Lung (tissue), 12 donors: ENCODE results near the gene WEE1. TPM values are rescaled to one million over a fixed set of nuclear protein-coding genes. Genes with fewer than 3 reads are reported as not detected.
A peak's percentile ranks its signal among the peaks of the same experiment; 100 is the strongest.
"Not testable (repeated sequence)": the region's sequence is repeated elsewhere in the genome, so short reads cannot be mapped to it uniquely, and the experiment has no call there.

Experiments
- ATAC-seq: fragments of 200-7000 bp; cut with Tn5 transposase; one replicate; pipeline ENCODE4 v1.9.1; 2020; ENCODE audit warnings: moderate number of reproducible peaks; ENCODE audit not compliant: insufficient read depth, low FRiP score
- DNase-seq, 3 donors: peaks; one replicate each; pipeline ENCODE4 v3.0.0-alpha.2; 2013 to 2017
- H3K27ac ChIP-seq, 2 donors: one replicate each; pipeline ENCODE4 v1.5.1; 2013; ENCODE audit warnings: mild to moderate bottlenecking in 2 of 2, moderate library complexity in 2 of 2, control low read depth in 1 of 2, inconsistent platforms in 1 of 2, low read depth in 1 of 2, low read length in 1 of 2
- H3K27me3 ChIP-seq, 3 donors: one replicate each; pipeline ENCODE4 v1.5.1; 2013; ENCODE audit warnings: low read length in 2 of 3; ENCODE audit not compliant: control insufficient read depth in 3 of 3, insufficient read depth in 3 of 3
- H3K36me3 ChIP-seq, 4 donors: one replicate each; pipeline ENCODE4 v1.5.1; 2013; ENCODE audit warnings: low read length in 4 of 4, mild to moderate bottlenecking in 1 of 4, moderate library complexity in 1 of 4; ENCODE audit not compliant: control insufficient read depth in 4 of 4, insufficient read depth in 4 of 4
- H3K4me1 ChIP-seq, 5 donors: one replicate each; pipeline ENCODE4 v1.5.1; 2013; ENCODE audit warnings: low read length in 5 of 5, mild to moderate bottlenecking in 2 of 5, moderate library complexity in 1 of 5; ENCODE audit not compliant: control insufficient read depth in 5 of 5, insufficient read depth in 5 of 5
- H3K4me3 ChIP-seq: one replicate; pipeline ENCODE4 v1.5.1; 2013; ENCODE audit warnings: mild to moderate bottlenecking, control low read depth, moderate library complexity
- H3K9ac ChIP-seq, 2 donors: one replicate each; pipeline ENCODE4 v1.5.1; 2013; ENCODE audit warnings: low read length in 2 of 2, control low read depth in 1 of 2; ENCODE audit not compliant: insufficient read depth in 1 of 2
- H3K9me3 ChIP-seq, 4 donors: one replicate each; pipeline ENCODE4 v1.5.1; 2013; ENCODE audit warnings: low read length in 3 of 4, mild to moderate bottlenecking in 1 of 4, moderate library complexity in 1 of 4; ENCODE audit not compliant: control insufficient read depth in 4 of 4, insufficient read depth in 3 of 4
- WGBS, 2 donors: extraction: QIAGEN DNeasy Blood & Tissue Kit; methylation state at CpG; one replicate each; pipeline ENCODE4 v1.1.7; 2013; 5-methylcytosine and 5-hydroxymethylcytosine counted together
- polyA plus RNA-seq, 2 donors: library from polyadenylated mRNA; stranded (reverse); fragments of 200-250 nt; gene quantifications; one replicate each; pipeline ENCODE4 v1.2.1, GENCODE V29; 2013
- total RNA-seq, 2 donors: library from RNA; depleted of rRNA in 1 of 2; stranded (reverse); fragments of >200 nt in 1 of 2; gene quantifications; one replicate each; pipeline ENCODE4 v1.2.1, GENCODE V29; 2014 to 2021
- TF ChIP-seq, protein P1 (sequence below): IDR thresholded peaks from 2 replicates; pipeline ENCODE4 v1.5.1; 2012; ENCODE audit warnings: mild to moderate bottlenecking; ENCODE audit errors: control extremely low read depth, extremely low read depth
- donor health status: control.
- donor health status: control.
- donor health status: Bipolar disorder and iron deficiency.
- donor health status: healthy.
- donor health status: DM: yes; HTN: yes; CAD: no.

The WEE1 gene
- total and polyA plus RNA-seq, 4 donors = 5.0 to 48.9 (median 9.7) TPM

DNA sequence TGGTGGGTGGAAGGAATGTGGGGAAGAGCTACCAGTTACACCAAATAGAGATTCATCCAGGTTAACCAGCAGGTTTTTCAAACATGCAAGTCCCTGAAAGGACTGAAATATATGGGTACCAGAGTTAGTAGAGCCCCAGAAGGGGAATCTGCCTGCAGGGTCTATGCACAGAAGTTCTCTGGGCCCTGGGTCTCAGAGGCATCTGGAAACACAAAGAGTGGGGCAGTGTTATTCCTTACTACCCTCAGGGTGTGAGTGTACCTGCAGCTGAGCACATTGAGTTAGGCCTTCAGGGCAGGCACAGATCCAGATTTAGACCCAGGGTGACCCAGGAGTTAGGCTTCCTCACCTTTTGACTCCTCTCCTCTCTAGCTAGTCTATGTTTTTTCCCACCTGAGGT, 46.5 kb downstream of the WEE1 start:
- ATAC-seq (no peak), DNase-seq (no peak)
- Histone ChIP-seq H3K9me3 (no peaks in the 10 kb centered on the region), H3K4me1 (peaks cover 0 to 2% (median 0%) of the 10 kb centered on the region in 5 donors), H3K36me3 (no peaks in the 10 kb centered on the region), H3K27ac (no peak overlapping the region), H3K9ac (no peak overlapping the region), H3K4me3 (no peak overlapping the region), H3K27me3 (no peaks in the 10 kb centered on the region)
- TF ChIP-seq, protein P1, sequence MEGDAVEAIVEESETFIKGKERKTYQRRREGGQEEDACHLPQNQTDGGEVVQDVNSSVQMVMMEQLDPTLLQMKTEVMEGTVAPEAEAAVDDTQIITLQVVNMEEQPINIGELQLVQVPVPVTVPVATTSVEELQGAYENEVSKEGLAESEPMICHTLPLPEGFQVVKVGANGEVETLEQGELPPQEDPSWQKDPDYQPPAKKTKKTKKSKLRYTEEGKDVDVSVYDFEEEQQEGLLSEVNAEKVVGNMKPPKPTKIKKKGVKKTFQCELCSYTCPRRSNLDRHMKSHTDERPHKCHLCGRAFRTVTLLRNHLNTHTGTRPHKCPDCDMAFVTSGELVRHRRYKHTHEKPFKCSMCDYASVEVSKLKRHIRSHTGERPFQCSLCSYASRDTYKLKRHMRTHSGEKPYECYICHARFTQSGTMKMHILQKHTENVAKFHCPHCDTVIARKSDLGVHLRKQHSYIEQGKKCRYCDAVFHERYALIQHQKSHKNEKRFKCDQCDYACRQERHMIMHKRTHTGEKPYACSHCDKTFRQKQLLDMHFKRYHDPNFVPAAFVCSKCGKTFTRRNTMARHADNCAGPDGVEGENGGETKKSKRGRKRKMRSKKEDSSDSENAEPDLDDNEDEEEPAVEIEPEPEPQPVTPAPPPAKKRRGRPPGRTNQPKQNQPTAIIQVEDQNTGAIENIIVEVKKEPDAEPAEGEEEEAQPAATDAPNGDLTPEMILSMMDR = no peak

DNA sequence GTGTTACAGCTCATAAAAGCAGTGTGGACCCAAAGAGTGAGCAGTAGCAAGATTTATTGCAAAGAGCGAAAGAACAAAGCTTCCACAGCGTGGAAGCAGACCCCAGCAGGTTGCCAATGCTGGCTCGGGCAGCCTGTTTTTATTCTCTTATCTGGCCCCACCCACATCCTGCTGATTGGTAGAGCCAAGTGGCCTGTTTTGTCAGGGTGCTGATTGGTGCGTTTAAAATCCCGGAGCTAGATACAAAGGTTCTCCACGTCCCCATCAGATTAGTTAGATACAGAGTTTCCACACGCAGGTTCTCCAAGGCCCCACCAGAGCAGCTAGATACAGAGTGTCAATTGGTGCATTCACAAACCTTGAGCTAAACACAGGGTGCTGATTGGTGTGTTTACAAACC, 48.9 kb downstream of the WEE1 start:
- 84 to 86% methylated on average over 7 of the region's 7 CpGs for WGBS, 2 donors
- not testable (repeated sequence) for H3K9ac ChIP-seq, ATAC-seq, H3K36me3 ChIP-seq, H3K4me1 ChIP-seq, DNase-seq, H3K4me3 ChIP-seq, H3K9me3 ChIP-seq, H3K27me3 ChIP-seq, H3K27ac ChIP-seq

DNA sequence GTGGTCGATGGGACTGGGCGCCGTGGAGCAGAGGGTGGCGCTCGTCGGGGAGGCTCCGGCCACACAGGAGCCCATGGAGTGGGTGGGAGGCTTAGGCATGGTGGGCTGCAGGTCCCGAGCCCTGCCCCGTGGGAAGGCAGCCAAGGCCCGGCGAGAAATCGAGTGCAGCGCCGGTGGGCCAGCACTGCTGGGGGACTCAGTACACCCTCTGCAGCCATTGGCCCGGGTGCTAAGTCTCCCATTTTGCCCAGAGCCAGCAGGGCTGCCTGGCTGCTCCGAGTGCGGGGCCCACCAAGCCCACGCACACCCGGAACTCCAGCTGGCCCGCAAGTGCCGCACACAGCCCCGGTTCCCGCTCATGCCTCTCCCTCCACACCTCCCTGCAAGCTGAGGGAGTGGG, 49.6 kb downstream of the WEE1 start:
- DNase-seq, H3K9me3 ChIP-seq, ATAC-seq, H3K27ac ChIP-seq, H3K4me1 ChIP-seq, H3K27me3 ChIP-seq, H3K4me3 ChIP-seq, H3K36me3 ChIP-seq, H3K9ac ChIP-seq: not testable (repeated sequence)
- WGBS, 2 donors = 95 to 96% methylated on average over 19 to 23 of the region's 23 CpGs

DNA sequence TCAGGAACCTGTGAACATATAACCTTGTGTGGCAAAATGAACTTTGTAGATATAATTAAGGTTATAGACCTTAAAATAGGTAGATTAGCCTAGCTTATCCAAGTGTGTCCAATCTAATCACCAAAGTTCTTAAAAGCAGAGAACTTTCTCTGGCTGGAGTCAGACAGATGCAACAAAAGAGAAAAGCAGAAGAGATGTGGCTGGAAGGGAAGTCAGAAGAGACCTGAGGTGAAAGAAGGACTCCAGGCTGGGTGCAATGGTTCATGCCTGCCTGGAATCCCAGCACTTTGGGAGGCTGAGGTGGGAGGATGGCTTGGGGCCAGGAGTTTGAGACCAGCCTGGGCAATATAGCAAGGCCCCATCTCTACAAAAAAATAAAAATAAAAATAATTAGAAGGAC, 51.0 kb downstream of the WEE1 start:
- Histone ChIP-seq H3K9me3 (no peaks in the 10 kb centered on the region), H3K4me1 (peaks cover 0 to 3% (median 0%) of the 10 kb centered on the region in 5 donors), H3K27ac (no peak overlapping the region), H3K27me3 (no peaks in the 10 kb centered on the region), H3K4me3 (no peak overlapping the region), H3K36me3 (no peaks in the 10 kb centered on the region), H3K9ac (no peak overlapping the region)
- TF ChIP-seq, protein P1 = no peak
- ATAC-seq = no peak
- DNase-seq = no peak

DNA sequence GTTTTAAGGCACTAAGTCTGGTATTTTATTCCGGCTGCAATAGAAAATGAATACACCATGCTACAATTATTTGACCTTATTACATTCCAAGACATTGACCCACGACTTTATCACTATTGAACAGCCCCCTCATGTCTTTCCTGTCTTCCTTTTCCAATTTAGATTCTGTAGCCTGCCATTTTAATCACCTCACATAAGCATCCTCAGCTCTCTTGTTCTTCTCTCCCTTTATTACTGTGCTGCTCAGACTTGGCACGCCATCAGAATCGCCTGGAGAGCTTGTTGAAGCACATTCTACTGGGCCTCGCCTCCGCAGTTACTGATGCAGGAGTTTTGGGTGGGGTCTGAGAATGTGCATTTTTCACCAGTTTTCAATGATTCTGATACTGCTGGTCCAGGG, 51.7 kb downstream of the WEE1 start:
- no peak overlapping the region for H3K9ac ChIP-seq
- ATAC-seq = no peak
- no peak overlapping the region for H3K27ac ChIP-seq
- H3K36me3 ChIP-seq = no peaks in the 10 kb centered on the region
- H3K4me3 ChIP-seq = no peak overlapping the region
- peaks cover 0 to 3% (median 0%) of the 10 kb centered on the region in 5 donors for H3K4me1 ChIP-seq
- no peaks in the 10 kb centered on the region for H3K9me3 ChIP-seq
- no peaks in the 10 kb centered on the region for H3K27me3 ChIP-seq
- TF ChIP-seq, protein P1 = no peak
- WGBS, 2 donors = 66 to 76% methylated on average over 6 of the region's 6 CpGs
- DNase-seq = peak in 2 of 3 donors; percentile 20 to 44
